GM12801 (cell line): ENCODE data around the gene PKD2.

ENCODE experiments used
- CTCF ChIP-seq: IDR thresholded peaks from one replicate; pipeline ENCODE4 v1.5.1; 2011; ENCODE audit warnings: control low read depth; ENCODE audit not compliant: insufficient read length; ENCODE audit errors: extremely low read depth

The PKD2 gene

GRCh38 chr4:87971866-87972265, 35.6 kb upstream of the PKD2 start:
- no peak for TF ChIP-seq CTCF

GRCh38 chr4:87973283-87974169, 33.9 kb upstream of the PKD2 start:
- no peak for TF ChIP-seq CTCF

- TF ChIP-seq CTCF: no peak
These were observed 32.5 kb upstream of the PKD2 start for GRCh38 chr4:87974856-87975462.

- TF ChIP-seq CTCF: no peak
These were observed 32.0 kb upstream of the PKD2 start, which contains the start of gene SPP1 for GRCh38 chr4:87975466-87975865. Gene SPP1 (plus strand): TSS chr4:87975714. CDS start chr4:87976896, 1,182 bp downstream.

- no peak for TF ChIP-seq CTCF
These were observed 29.7 kb upstream of the PKD2 start for GRCh38 chr4:87977521-87978278.

- no peak for TF ChIP-seq CTCF
These were observed 28.8 kb upstream of the PKD2 start for GRCh38 chr4:87978681-87979080.

GRCh38 chr4:87979810-87980209, 27.6 kb upstream of the PKD2 start:
- no peak for TF ChIP-seq CTCF
